Measurements from ENCODE around the gene PROM1. TPM values are rescaled to one million over a fixed set of nuclear protein-coding genes. Genes with fewer than 3 reads are reported as not detected.

The PROM1 gene
- total and polyA plus RNA-seq, 2 of the 13 experiments (the other 11 are each of a cell fraction or from before 2014, with no cell fraction given): 3.9 to 16.4 TPM

GRCh38 chr4:16111533-16111932 is 27.7 kb upstream of the PROM1 start (continued):
- no peak for TF ChIP-seq ZNF337 (CRISPR knock-in tag; IDR thresholded peaks at IDR 0.05; ENCODE audit: borderline replicate concordance, low read depth)
- no peak for TF ChIP-seq TFE3 (CRISPR knock-in tag; IDR thresholded peaks at IDR 0.05)
- TF ChIP-seq ZNF775 (CRISPR knock-in tag; IDR thresholded peaks at IDR 0.05; ENCODE audit: borderline replicate concordance): no peak
- TF ChIP-seq NFIB (CRISPR knock-in tag; IDR thresholded peaks at IDR 0.05; ENCODE audit: borderline replicate concordance): no peak
- TF ChIP-seq ZNF629 (CRISPR knock-in tag; conservative IDR thresholded peaks at IDR 0.05): no peak
- peak; percentile 81 for TF ChIP-seq HNF4A (CRISPR knock-in tag; IDR thresholded peaks at IDR 0.05)
- no peak for TF ChIP-seq ZNF362 (CRISPR knock-in tag; IDR thresholded peaks at IDR 0.05; ENCODE audit: borderline replicate concordance)
- peak; percentile 20; the same call in 1 of the 2 replicates for TF ChIP-seq ZMYM4 (CRISPR knock-in tag; IDR thresholded peaks at IDR 0.05)
- 0 out of 2 replicates have a peak, but pooled peaks have one; percentile 16 for TF ChIP-seq FOXA3 (CRISPR knock-in tag; IDR thresholded peaks at IDR 0.05)
- TF ChIP-seq ZBTB39 (CRISPR knock-in tag; IDR thresholded peaks at IDR 0.05): no peak
- TF ChIP-seq PRDM10 (CRISPR knock-in tag; IDR thresholded peaks at IDR 0.05; ENCODE audit: low read depth): no peak
- no peak for TF ChIP-seq ZNF746 (CRISPR knock-in tag; IDR thresholded peaks at IDR 0.05)
- peak; percentile 64; the same call in 1 of the 2 replicates for TF ChIP-seq NCOA2 (CRISPR knock-in tag; IDR thresholded peaks at IDR 0.05)
- no peak for TF ChIP-seq PAF1 (CRISPR knock-in tag; IDR thresholded peaks at IDR 0.05)
- no peak for TF ChIP-seq ZNF570 (CRISPR knock-in tag; IDR thresholded peaks at IDR 0.05; ENCODE audit: borderline replicate concordance)
- no peak for TF ChIP-seq PAWR (CRISPR knock-in tag; IDR thresholded peaks at IDR 0.05; ENCODE audit: borderline replicate concordance)
- 0 out of 2 replicates have a peak, but pooled peaks have one; percentile 20 for TF ChIP-seq PATZ1 (CRISPR knock-in tag; IDR thresholded peaks at IDR 0.05)
- no peak for TF ChIP-seq ZBTB21 (CRISPR knock-in tag; IDR thresholded peaks at IDR 0.05)

Data from HepG2 (cell line).